NCI-H2227 (cell line): Measurements from ENCODE around the gene OSBPL5.

Source experiments
- DNase-seq: peaks from one replicate; lab custom pipeline; 2025; ENCODE audit not compliant: unreplicated experiment; lab: John Stamatoyannopoulos, UW

Gene OSBPL5

DNA sequence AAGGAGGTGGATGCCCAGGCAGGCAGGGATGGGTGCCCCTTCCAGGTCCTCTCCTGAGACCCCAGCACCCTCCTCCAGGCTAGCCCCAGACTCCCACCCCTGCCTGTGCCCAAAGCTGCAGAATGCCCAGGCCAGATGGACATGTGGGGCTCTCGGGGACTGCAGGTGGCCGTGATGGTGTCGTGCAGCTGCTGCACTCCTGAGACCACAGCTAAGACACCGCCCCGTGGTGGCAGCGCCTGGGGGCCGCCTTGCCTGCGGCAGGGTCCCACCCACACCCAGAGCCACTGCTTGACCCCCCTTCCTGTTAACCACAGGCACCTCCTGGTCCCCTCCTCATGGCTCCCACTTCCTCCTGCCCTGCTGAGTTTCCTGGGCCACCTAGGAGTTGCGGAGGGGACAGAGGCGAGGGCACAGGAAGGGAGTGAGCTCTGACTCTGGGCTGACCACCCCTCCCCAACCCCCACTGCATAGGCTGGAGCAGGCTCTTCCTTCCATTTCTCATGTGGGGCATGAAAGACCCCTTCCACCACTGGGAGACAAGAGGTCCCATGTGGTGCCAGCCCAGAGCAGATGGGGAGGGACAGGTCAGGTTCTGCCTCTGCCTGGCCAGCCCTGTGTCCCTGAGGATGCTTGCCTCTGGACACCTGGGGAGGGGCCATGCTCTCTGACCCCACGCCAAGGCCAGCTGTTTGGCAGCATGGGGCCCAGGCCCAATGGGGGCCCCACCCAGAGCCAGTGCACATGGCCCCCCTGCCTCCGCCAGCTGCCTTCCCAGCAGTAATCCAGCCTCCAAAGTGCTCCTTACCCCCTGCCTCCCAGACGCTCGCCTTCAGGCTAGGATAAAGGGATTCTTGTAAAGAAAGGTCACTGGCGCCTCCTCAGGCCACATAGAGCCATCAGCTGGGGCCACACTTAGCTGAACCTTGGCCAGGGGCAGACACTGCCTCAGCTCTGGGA, 29.3 kb downstream of the OSBPL5 start:
- no peak for DNase-seq

DNA sequence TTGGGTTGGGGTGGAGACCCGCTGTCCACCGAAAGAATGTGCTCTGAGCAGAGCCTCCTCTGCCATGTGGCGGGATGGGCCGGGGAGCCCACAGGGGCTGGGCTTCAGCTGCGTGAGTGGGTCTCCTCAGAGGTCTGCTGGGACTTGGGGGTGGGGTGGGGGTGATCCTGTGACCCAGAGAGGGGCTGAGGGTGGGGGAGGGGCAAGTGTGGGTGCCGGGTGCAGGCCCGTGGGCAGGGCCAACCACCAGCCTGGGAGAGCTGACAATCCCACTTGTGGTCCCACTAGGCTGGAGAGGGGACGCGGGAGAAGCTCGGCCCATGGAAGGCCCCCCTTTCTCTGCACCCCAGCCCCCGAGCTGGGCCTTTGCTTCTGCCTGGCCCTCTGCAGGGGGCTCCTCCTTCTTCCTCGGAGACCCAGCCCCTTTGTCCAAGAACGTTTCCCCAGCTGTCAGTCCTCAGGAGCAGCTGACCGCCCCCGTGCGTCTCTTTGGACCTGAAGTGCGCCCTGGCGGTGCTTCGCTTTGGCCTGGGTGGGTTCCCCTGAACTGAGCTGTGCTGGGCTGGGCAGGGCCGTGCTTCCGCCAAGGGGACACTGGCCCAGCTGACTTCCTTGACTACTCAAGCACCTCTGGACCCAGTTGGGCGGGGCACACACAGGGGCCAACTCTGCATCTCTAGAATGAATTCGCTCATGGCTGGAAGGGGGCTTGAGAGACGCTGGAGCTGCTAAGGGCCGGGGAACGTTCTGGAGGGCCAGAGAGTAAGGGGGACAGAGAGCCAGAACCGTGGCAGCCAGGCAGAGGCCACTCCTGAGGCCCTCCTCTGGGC, 30.2 kb downstream of the OSBPL5 start:
- DNase-seq: no peak

DNA sequence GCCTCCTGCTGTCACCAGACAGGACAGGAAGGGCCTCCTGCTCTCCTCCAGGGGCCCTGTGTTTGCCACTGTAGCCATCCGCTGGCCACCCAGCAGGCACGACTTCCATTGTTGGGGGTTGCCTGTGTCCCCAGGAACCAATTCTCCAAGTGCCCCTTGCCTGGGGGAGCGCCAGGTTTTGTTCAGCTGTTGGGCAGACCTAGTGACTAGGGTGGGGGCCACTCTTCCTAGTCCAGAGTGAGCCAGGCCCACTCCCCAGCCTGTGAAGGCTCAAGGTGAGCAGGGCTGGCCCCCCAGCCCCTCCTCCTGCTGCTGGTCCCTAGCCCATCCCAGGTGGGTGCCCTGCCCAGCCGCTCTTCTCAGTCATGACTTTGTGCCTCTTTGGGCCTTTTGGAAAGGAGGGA, 30.9 kb downstream of the OSBPL5 start:
- DNase-seq: no peak

DNA sequence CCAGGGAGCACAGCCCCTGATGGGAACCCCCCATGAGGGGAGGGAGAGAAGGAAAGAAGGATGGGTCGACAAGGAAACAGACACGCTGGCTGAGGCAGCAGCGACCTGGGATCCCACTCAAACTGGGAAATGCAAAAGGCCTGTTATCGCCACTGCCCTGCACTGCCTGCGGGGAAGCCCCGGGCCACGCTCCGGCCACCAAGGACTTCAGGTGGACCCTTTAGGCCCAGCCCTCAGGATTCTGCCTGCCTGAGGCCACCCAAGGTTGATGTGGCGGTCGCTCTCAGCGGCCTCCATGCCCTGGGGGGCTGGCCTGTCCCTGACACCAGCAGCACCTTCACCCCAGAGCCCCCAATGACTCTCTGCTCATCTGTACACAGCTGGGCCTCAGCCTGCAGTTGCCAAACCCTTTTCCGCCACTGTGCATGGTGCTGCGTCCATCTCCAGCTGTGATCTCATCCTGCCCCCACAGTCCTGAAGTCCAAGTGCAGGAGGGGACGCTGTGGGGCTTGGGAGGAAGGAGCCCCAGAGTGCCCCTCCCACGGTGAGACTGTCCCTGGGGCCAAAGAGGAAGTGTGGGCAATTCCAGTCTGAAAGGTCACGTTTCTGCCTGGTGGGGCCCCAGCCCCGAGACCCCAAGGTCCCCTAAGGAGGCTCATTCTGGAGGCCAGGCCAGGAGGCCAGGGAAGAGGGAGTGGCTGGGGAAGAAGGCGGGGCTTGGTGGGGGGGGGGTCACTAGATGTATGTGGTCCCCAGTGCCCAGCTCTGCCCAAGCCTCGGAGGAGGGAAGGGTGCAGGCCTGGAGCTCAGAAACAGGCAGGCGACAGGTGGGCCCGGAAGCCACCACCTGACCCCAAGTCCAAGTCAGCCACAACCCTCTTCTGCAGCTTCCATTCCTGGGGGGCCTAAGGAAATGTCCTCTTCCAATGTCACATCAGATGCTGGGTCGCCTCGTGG, 31.6 kb downstream of the OSBPL5 start:
- no peak for DNase-seq

DNA sequence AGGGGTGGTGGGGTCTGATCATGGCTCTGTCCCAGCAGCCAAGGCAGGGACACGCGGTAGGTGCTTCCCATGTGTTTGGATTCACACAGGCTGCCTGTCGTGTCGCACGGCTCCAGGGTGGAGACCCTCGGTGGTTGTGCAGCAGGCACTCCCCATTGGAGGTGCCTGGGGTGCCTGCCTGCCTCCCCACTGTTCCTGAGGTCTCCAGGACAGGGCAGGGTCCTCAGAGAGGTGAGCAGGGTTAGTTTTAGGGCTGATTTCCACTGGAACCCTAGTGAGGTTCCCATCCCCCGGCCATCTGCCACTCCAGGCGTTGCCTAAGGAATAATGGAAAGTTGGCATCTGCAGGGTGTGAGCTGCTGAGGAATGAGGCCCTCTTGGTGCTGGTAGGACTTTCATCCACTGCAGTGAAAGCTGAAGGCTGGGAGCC, 32.3 kb downstream of the OSBPL5 start:
- DNase-seq: no peak

DNA sequence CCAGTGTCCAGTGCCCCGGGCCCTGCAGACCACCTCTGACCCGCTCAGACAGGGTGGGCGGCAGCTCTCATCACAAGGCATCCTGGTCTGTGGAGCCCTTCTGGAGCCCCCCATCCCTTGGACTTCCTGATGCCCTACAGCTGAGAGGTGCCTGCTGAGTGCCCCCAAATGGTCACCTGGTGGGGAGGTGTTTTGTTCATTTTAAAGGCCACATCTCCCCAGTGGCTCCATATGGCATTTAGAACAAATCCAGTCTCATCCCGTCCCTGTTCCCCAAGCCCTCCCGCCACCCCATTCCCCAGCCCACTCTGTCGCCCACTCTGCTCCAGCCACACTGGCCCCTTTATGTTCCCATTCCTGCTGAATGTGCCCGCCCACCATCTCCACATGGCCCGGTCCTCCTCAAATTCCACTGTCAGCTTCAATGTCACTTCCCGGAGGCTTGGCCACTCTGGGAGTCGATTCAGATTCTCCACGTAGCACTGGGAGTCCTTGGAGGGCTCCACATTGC, 32.8 kb downstream of the OSBPL5 start:
- no peak for DNase-seq

DNA sequence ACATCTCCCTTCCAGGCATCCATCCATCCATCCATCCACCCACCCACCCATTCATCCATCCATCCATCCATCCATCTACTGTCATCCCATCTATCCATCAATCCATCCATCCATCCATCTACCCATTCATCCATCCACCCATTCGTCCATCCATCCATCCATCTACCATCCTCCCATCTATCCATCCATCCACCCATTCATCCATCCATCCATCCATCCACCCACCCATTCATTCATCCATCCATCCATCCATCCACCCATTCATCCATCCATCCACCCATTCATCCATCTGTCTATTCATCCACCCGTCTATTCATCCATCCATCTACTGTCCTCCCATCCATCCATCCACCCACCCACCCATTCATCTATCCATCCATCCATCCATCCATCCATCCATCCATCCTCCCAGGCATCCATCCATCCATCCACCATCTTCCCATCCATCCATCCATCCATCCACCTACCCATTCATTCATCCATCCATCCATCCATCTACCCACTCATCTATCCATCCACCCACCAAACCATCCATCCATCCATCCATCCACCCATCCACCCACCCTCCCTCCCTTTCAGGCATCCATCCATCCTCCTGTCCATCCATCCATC, 33.7 kb downstream of the OSBPL5 start:
- no peak for DNase-seq

DNA sequence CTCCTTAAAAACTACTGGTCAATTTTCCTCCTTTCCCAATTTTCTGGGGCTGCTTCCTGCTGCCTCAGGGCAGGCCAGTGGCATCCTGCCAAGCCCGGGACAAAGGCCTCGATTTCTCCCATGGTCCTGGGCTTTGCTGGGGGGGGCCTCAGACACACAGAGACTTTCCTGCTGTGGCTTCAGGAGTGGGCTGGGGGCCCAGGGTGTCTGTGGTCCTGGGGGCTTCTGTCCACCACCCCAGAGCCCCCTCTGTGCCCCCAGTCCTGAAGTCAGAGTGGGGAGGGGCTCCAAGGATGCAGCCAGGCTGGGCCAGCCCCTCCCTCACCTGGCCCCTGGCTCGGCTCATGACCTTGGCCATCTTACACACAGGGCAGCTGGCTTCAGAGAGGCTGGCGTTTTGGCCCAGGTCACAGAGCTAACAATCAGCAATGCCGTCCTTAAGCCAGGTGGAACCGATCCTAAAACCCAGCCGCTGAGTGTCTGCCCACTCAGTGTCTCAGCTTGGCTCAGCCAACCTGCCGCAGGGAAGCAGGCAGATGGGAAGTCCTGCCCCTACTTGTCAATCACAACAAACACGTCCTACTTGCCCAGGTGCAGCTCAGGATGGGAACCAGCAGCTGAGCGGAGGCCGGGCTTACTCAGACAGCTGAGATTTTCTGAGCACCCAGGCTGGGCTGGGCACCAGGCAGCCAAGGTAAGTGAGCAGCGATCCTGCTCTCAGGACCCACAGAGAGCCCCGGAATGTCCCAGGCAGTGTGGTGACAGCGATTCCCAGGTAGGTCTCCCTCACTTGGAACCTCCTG, 34.6 kb downstream of the OSBPL5 start:
- DNase-seq: no peak

DNA sequence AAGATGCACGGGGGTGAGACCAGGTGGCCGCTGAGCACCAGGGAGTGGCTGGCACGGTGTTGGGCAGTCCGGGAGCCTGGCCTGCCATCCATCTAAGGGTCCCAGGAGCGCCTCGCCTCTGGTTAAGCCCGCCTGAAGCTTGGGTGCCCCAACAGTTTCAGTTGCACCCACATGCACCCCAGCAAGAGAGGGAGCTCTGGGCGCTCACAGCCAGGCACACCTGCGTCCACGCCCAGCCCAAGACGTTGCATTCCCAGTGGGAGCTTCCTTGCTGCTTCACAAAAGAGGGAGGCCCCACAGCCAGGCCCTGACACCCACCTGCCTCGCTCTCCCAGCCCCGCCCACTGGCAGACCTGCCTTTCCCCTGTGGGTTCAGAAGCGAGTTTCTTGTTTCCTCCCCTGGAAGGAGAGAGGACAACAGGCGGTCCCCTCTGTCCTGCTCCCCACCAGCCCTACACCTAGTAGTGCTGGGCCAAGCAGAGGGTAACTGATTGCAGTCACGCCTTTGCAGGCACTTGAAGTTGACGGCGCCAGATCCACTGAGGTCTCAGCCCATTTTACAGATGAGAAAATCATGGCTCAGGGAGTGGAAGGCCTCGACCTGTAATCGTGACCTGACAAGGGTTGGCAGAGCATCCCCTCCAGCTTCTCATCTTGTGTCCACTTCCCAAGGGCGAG, 35.4 kb downstream of the OSBPL5 start:
- DNase-seq: no peak

DNA sequence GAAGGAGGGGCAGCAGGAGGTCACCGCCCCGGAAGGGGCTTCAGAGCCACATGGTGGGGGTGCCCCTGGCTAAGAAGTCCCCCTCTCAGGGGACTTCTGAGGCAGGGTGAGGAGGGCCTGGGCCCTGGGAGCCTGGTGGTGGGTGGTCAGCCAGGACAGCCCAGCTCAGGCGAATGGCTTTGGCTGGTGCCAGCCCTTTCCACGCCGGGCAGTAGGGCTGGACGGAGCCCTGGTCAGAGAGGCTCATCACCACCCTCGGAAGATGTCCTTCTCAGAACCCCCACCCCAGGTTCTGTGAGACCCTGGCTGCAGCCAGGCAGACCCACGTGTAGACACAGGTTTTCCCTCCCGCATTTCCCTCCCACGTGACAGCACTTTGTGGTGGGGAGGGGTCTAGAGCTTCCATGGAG, 35.9 kb downstream of the OSBPL5 start:
- no peak for DNase-seq

DNA sequence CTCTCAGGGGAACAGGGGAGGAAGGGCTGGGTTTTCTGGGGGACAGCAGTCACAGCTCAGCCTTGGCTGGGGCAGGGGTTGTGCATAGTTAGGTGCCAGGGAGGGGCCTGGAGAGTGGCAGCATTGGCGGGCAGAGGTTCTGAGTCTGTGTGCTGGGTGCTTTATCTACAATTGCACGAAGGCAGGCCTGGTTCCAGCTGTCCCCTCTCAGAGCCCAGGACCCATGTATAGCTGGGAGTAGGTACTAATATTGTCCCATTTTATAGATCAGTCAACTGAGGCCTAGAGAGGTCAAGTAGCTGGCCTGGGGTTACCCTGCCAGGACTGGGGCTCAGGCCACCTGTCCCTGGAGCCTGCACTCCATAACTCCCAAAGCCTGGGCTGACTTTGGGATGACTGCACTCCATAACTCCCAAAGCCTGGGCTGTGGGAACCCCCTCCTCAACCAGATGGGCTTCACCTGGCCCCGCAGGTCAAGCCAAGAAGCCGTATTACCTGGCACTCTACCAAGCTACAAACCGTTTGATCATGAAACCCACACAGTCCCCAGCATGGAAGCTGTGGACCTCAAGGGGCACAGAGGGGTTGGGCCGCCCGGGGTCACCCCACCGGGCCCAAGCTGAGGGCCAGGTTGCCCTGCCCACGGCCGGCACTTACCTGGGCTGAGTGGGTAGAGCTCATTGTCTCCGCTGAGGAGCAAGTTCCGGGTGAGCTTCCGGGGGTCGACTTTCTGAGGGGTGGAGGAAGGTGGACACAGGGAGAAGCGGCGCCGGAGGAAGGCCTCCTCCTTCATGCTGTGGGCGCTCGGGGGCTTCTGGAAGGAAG, 36.5 kb downstream of the OSBPL5 start:
- no peak for DNase-seq

DNA sequence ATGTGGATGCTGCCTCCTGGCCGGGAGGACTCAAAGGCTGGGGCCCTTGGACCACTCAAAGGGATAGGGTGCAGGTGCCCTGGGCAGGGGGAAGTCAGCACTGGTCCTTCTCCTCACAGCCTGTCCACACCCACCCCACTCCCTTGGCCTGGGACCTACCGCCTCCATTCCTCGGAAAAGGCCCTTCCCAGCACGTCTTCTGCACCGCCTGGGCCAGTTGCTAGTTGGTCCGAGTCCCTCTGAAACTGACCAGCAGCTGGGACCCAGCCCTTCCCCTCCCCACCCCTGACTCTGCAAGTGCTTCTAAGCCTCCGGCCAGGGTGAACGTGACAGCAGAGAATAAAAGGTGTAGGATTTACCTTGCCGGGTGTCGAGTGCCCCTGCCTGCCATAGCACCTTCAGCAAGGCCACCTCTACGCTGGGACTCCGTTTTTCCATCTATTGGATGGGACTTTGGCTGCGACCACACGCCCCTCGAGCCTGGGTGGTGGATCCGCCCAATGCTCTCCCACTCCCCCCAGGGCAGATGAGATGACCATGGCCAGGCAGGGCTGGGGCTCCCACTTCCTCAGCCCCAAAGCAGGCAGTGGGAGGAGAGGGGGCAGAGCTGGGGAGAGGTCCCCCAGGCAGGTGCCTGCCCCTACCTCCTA, 37.3 kb downstream of the OSBPL5 start:
- DNase-seq: no peak

DNA sequence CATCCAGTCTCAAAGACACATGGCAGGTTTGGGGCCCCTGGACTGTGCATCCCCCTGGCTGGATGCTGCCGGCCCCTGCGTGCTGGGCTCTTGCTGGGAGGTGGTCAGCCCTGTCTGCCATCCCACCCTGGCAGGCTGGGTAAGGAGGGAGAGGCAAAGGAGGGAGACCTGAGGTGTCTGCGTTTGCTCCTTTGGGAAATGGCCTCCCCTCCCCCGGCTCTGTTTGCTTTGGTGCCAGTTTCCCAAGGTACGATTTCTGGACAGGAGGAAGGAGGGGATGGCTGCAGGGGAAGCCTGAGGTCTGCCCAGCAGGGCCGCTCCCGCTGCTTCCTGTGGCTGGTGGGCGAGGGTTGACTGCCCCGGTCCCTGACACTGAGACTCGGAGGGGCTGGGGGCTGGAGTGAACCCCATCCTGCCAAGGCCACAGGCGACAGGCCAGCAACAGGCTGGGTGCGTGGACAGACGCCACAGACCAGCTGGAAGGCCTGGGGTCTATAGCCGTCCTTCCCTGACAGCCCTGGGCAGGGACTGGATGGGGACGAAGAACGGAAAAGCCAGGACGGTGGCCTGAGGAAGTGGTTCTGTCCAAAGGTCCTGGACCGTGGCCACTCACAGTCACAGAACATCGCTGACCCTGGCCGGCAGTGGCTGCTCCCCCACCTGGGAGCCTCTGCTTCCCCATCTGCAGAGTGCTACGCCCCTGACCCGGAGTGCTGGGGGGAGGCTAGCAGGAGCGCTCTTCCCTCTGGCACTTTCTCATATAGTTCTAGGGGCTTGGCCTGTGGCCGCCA, 38.0 kb downstream of the OSBPL5 start:
- DNase-seq: no peak

DNA sequence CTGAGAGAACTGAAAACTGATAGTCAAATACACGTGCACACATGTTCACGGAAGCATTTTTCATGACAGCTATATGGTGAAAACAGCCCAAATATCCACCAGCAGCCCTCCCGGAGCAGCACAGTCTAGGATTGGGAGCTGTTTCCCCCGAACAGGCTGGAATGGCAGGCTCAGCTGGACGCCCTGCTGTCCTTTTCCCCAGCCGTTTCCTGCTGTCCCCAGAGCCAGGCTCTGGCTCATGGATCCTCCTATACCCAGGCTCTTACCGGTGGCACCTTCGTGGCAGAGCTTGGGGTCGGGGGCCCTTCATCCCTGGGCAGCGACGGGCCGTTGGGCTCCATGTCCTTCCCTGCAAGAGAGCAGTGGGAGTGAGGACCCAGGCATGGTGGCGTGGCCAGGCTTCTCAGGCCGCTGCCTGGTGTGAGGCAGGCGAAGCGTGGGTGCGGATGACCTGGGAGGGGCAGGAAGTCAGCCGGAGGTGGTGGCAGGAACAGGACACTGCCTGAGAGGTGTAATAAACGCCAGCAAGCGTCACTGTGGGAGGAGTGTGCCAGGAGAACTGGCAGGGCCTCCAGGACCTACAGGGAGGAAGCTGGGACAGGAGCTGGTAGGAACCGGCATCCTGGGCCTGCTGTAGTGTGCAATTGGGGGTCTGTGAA, 38.8 kb downstream of the OSBPL5 start:
- DNase-seq: no peak

DNA sequence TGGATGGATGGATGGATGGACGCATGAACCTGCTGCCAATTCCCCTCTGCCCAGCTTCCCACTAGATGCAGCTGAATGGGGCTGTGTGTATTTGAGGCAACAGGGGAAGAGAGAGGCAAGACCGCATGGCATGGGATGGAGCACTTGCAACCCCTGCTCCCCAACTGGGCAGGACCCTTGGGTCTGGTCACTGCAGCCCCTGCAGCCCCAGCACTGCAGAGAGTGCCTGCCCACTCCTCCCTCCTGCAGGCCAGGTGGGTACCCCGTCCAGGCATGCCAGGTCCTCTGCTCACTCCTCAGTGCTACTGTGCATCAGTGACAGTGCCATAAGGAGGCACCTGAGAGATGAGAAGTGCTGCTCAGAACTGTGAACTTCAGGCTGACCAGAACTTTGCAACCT, 40.3 kb downstream of the OSBPL5 start:
- no peak for DNase-seq
